ENCODE measurements around the gene MYO1A. TPM values are rescaled to one million over a fixed set of nuclear protein-coding genes. Genes with fewer than 3 reads are reported as not detected.
"Not testable (repeated sequence)": the region's sequence is repeated elsewhere in the genome, so short reads cannot be mapped to it uniquely, and the experiment has no call there.

The MYO1A gene
- total RNA-seq, 2 donors from 2014 or later: 0.08 TPM; not detected in 1

GRCh38 chr12:57018906-57019305, 31.0 kb downstream of the MYO1A start:
- Histone ChIP-seq H3K27ac (no peak overlapping the region), H3K4me1 (no peaks in the 10 kb centered on the region), H3K27me3 (no peaks in the 10 kb centered on the region), H3K36me3 (no peaks in the 10 kb centered on the region), H3K9me3 (no peaks in the 10 kb centered on the region), H3K4me3 (no peak overlapping the region)
- DNase-seq (ENCODE audit: low spot score): no peak
- no peak for TF ChIP-seq CTCF (IDR thresholded peaks at IDR 0.05)

GRCh38 chr12:57018353-57018752, 31.6 kb downstream of the MYO1A start:
- not testable (repeated sequence) for H3K9me3 ChIP-seq; H3K36me3 ChIP-seq; H3K27me3 ChIP-seq; H3K4me3 ChIP-seq; H3K4me1 ChIP-seq; DNase-seq (ENCODE audit: low spot score); H3K27ac ChIP-seq

GRCh38 chr12:57016348-57016747, 33.6 kb downstream of the MYO1A start, which contains the start of gene TAC3:
TSS of gene TAC3 (minus strand) at chr12:57016529. CDS start at chr12:57015797, 732 bp downstream.
- Histone ChIP-seq H3K36me3 (no peaks in the 10 kb centered on the region), H3K9me3 (no peaks in the 10 kb centered on the region), H3K4me3 (no peak within 1 kb of the TSS), H3K27me3 (no peaks in the 10 kb centered on the region), H3K4me1 (no peaks in the 10 kb centered on the region), H3K27ac (no peak within 1 kb of the TSS)
- no peak for DNase-seq (ENCODE audit: low spot score)
- no peak for TF ChIP-seq CTCF (IDR thresholded peaks at IDR 0.05)

- DNase-seq (ENCODE audit: low spot score): no peak
- TF ChIP-seq CTCF (IDR thresholded peaks at IDR 0.05): no peak
- H3K27me3 ChIP-seq: no peaks in the 10 kb centered on the region
- H3K36me3 ChIP-seq: no peaks in the 10 kb centered on the region
- H3K9me3 ChIP-seq: no peaks in the 10 kb centered on the region
- H3K4me1 ChIP-seq: no peaks in the 10 kb centered on the region
- H3K4me3 ChIP-seq: no peak overlapping the region
- H3K27ac ChIP-seq: no peak overlapping the region
Observed at GRCh38 chr12:57012600-57013465, 37.1 kb downstream of the MYO1A start.

- no peak overlapping the region for H3K4me3 ChIP-seq
- H3K27ac ChIP-seq: no peak overlapping the region
- H3K36me3 ChIP-seq: no peaks in the 10 kb centered on the region
- no peaks in the 10 kb centered on the region for H3K9me3 ChIP-seq
- DNase-seq (ENCODE audit: low spot score): no peak
- peaks cover 0 to 6% of the 10 kb centered on the region in 2 donors for H3K4me1 ChIP-seq
- no peak for TF ChIP-seq CTCF (IDR thresholded peaks at IDR 0.05)
- H3K27me3 ChIP-seq: no peaks in the 10 kb centered on the region
Observed at GRCh38 chr12:57011438-57012424, 38.2 kb downstream of the MYO1A start.
